HepG2 (cell line): ENCODE measurements around the gene NEU1. TPM values are rescaled to one million over a fixed set of nuclear protein-coding genes. Genes with fewer than 3 reads are reported as not detected.

ENCODE experiments used
- CBFB ChIP-seq: sonication (generic); formaldehyde crosslinking; IDR thresholded peaks from 2 replicates; pipeline ENCODE4 v1.4.0; 2020; ENCODE audit warnings: missing genetic modification reagents
- CBX5 ChIP-seq: sonication (generic); formaldehyde crosslinking; IDR thresholded peaks from 2 replicates; pipeline ENCODE4 v1.4.0; 2020; ENCODE audit warnings: missing genetic modification reagents, borderline replicate concordance
- GLI4 ChIP-seq: sonication (generic); formaldehyde crosslinking; IDR thresholded peaks from 2 replicates; pipeline ENCODE4 v1.5.1; 2020; ENCODE audit warnings: missing genetic modification reagents, mild to moderate bottlenecking, moderate library complexity, borderline replicate concordance
- HNRNPH1 ChIP-seq: fragments of 200-400 bp; formaldehyde crosslinking; optimal IDR thresholded peaks from 2 replicates; pipeline ENCODE3; 2017; ENCODE audit warnings: mild to moderate bottlenecking, low read depth, low read length
- MAFG ChIP-seq: sonication (generic); formaldehyde crosslinking; IDR thresholded peaks from 2 replicates; pipeline ENCODE4 v1.5.1; 2020; ENCODE audit warnings: mild to moderate bottlenecking, missing genetic modification reagents
- MED1 ChIP-seq: sonication (generic); formaldehyde crosslinking; IDR thresholded peaks from 2 replicates; pipeline ENCODE4 v1.4.0; 2020; ENCODE audit warnings: missing genetic modification reagents
- MXD3 ChIP-seq: IDR thresholded peaks from 2 replicates; pipeline ENCODE4 v1.6.1; 2016; ENCODE audit warnings: mild to moderate bottlenecking, missing biosample characterization, missing genetic modification reagents
- NFYB ChIP-seq: sonication (generic); formaldehyde crosslinking; IDR thresholded peaks from 2 replicates; pipeline ENCODE4 v1.4.0; 2020; ENCODE audit warnings: missing genetic modification reagents
- NR2C2 ChIP-seq: sonication (generic); formaldehyde crosslinking; IDR thresholded peaks from 2 replicates; pipeline ENCODE4 v1.4.0; 2020; ENCODE audit warnings: missing genetic modification reagents, mild to moderate bottlenecking, moderate library complexity, borderline replicate concordance
- PLSCR1 ChIP-seq: sonication (generic); formaldehyde crosslinking; IDR thresholded peaks from 2 replicates; pipeline ENCODE4 v1.5.0; 2020; ENCODE audit warnings: missing genetic modification reagents, mild to moderate bottlenecking, borderline replicate concordance
- POGZ ChIP-seq: sonication (generic); formaldehyde crosslinking; IDR thresholded peaks from 2 replicates; pipeline ENCODE4 v1.4.0; 2020; ENCODE audit warnings: mild to moderate bottlenecking, missing genetic modification reagents
- RAD21 ChIP-seq: fragments of 450-650 bp; formaldehyde crosslinking; IDR thresholded peaks from 2 replicates; pipeline ENCODE4 v1.5.0; 2020; ENCODE audit warnings: mild to moderate bottlenecking
- THAP8 ChIP-seq: sonication (generic); formaldehyde crosslinking; IDR thresholded peaks from 2 replicates; pipeline ENCODE4 v1.5.1; 2020; ENCODE audit warnings: missing genetic modification reagents, mild to moderate bottlenecking, borderline replicate concordance
- TMF1 ChIP-seq: sonication (generic); formaldehyde crosslinking; IDR thresholded peaks from 2 replicates; pipeline ENCODE4 v1.8.1; 2022; ENCODE audit warnings: low read depth, missing genetic modification reagents
- ZBTB21 ChIP-seq: sonication (generic); formaldehyde crosslinking; IDR thresholded peaks from 2 replicates; pipeline ENCODE4 v1.4.0; 2020; ENCODE audit warnings: missing genetic modification reagents
- ZBTB3 ChIP-seq: sonication (generic); formaldehyde crosslinking; IDR thresholded peaks from 2 replicates; pipeline ENCODE4 v1.4.0; 2020; ENCODE audit warnings: low read depth, mild to moderate bottlenecking, moderate library complexity, missing genetic modification reagents, borderline replicate concordance
- ZBTB33 ChIP-seq: sonication (generic); formaldehyde crosslinking; IDR thresholded peaks from 2 replicates; pipeline ENCODE4 v1.4.0; 2020; ENCODE audit warnings: missing genetic modification reagents
- ZFP1 ChIP-seq: IDR thresholded peaks from 2 replicates; pipeline ENCODE4 v1.6.1; 2016
- ZFP36L2 ChIP-seq: sonication (generic); formaldehyde crosslinking; IDR thresholded peaks from 2 replicates; pipeline ENCODE4 v1.4.0; 2020; ENCODE audit warnings: missing genetic modification reagents
- ZNF225 ChIP-seq: sonication (generic); formaldehyde crosslinking; IDR thresholded peaks from 2 replicates; pipeline ENCODE4 v1.4.0; 2020; ENCODE audit warnings: mild to moderate bottlenecking, missing genetic modification reagents
- ZNF383 ChIP-seq: sonication (generic); formaldehyde crosslinking; IDR thresholded peaks from 2 replicates; pipeline ENCODE4 v1.4.0; 2020; ENCODE audit warnings: missing genetic modification reagents, mild to moderate bottlenecking, borderline replicate concordance
- ZNF570 ChIP-seq: sonication (generic); formaldehyde crosslinking; IDR thresholded peaks from 2 replicates; pipeline ENCODE4 v1.4.0; 2020; ENCODE audit warnings: mild to moderate bottlenecking, missing genetic modification reagents, borderline replicate concordance
- ZNF772 ChIP-seq: sonication (generic); formaldehyde crosslinking; IDR thresholded peaks from 2 replicates; pipeline ENCODE4 v1.5.0; 2020; ENCODE audit warnings: mild to moderate bottlenecking, missing genetic modification reagents
- polyA plus RNA-seq, 8 experiments: library from polyadenylated mRNA; depleted of rRNA in 3 of 8; stranded (reverse) in 7 of 8; unstranded in 1 of 8; fragments of >200 nt; fragmentation: Illumina TruSeq in 4 of 8; extraction: Trizol in 4 of 8; gene quantifications; 2 replicates each; pipeline versions ENCODE4 v1.2.1 to v1.2.3, GENCODE V29; 2011 to 2016; ENCODE audit warnings: low read depth in 4 of 8, missing spikeins in 1 of 8, mixed read lengths in 1 of 8; ENCODE audit not compliant: insufficient read depth in 1 of 8
- total RNA-seq, 5 experiments: library from RNA; depleted of rRNA; stranded (reverse); fragments of >200 nt; fragmentation: Illumina TruSeq; extraction: Trizol; gene quantifications; 2 replicates each; pipeline ENCODE4 v1.2.3, GENCODE V29; 2016; ENCODE audit warnings: low read depth in 1 of 5
- TF ChIP-seq, protein P1 (sequence below): IDR thresholded peaks from 2 replicates; pipeline ENCODE4 v1.6.1; 2016; ENCODE audit warnings: low read depth, borderline replicate concordance
- TF ChIP-seq, protein P2 (sequence below): sonication (generic); formaldehyde crosslinking; IDR thresholded peaks from 2 replicates; pipeline ENCODE4 v1.4.0; 2020; ENCODE audit warnings: missing genetic modification reagents

Gene NEU1
- total and polyA plus RNA-seq, 2 of the 13 experiments (the other 11 are each of a cell fraction or from before 2014, with no cell fraction given) = 215 to 297 TPM

GRCh38 chr6:31862344-31863235 is at the start of gene NEU1 (continued):
- peak; percentile 99 for TF ChIP-seq POGZ (CRISPR knock-in tag)
- TF ChIP-seq CBX5 (CRISPR knock-in tag) = peak; percentile 90; the same call in 1 of the 2 replicates
- 0 out of 2 replicates have a peak, but pooled peaks have one; percentile 2 for TF ChIP-seq ZNF383 (CRISPR knock-in tag)
- TF ChIP-seq PLSCR1 = no peak
- TF ChIP-seq THAP8 = peak; percentile 79; the same call in 1 of the 2 replicates
- no peak; the same call in 1 of the 2 replicates for TF ChIP-seq ZBTB3 (CRISPR knock-in tag)
- TF ChIP-seq MED1 = peak; percentile 86
- TF ChIP-seq, protein P1, sequence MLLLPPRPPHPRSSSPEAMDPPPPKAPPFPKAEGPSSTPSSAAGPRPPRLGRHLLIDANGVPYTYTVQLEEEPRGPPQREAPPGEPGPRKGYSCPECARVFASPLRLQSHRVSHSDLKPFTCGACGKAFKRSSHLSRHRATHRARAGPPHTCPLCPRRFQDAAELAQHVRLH = peak; percentile 77
- TF ChIP-seq ZNF570 = 0 out of 2 replicates have a peak, but pooled peaks have one; percentile 22
- TF ChIP-seq GLI4 (CRISPR knock-in tag) = peak; percentile 42; the same call in 1 of the 2 replicates
- TF ChIP-seq TMF1 (CRISPR knock-in tag) = peak; percentile 50; the same call in 1 of the 2 replicates
- TF ChIP-seq RAD21 = peak; percentile 78
- peak; percentile 79 for TF ChIP-seq ZFP1 (CRISPR knock-in tag)
- TF ChIP-seq MAFG (CRISPR knock-in tag) = peak; percentile 51
- peak; percentile 78; the same call in 1 of the 2 replicates for TF ChIP-seq MXD3 (CRISPR knock-in tag)
- TF ChIP-seq CBFB = peak; percentile 91; the same call in 1 of the 2 replicates
- peak; percentile 97 for TF ChIP-seq NFYB (CRISPR knock-in tag)
- no peak for TF ChIP-seq ZBTB33 (CRISPR knock-in tag)
- TF ChIP-seq NR2C2 (CRISPR knock-in tag) = peak; percentile 88
- peak; percentile 46; the same call in 1 of the 2 replicates for TF ChIP-seq ZNF225
- peak; percentile 79; the same call in 1 of the 2 replicates for TF ChIP-seq ZFP36L2 (CRISPR knock-in tag)
- no peak for TF ChIP-seq ZNF772 (CRISPR knock-in tag)
- peak; percentile 88 for TF ChIP-seq HNRNPH1
- no peak for TF ChIP-seq ZBTB21 (CRISPR knock-in tag)
- TF ChIP-seq, protein P2, sequence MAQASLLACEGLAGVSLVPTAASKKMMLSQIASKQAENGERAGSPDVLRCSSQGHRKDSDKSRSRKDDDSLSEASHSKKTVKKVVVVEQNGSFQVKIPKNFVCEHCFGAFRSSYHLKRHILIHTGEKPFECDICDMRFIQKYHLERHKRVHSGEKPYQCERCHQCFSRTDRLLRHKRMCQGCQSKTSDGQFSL (CRISPR knock-in tag) = 0 out of 2 replicates have a peak, but pooled peaks have one; percentile 10
